T-helper 1 cell (primary cell): Measurements from ENCODE around the gene BCORL1.

Source experiments
- DNase-seq, 5 donors: peaks; one replicate each; pipeline ENCODE4 v3.0.0-alpha.2; 2012 to 2020

Gene BCORL1

GRCh38 chrX:130012683-130013082 is 30.2 kb downstream of the BCORL1 start:
- no peak for DNase-seq

- DNase-seq = no peak
Observed at GRCh38 chrX:130013661-130014060, 31.2 kb downstream of the BCORL1 start.

GRCh38 chrX:130014356-130014755 is 31.9 kb downstream of the BCORL1 start:
- no peak for DNase-seq

GRCh38 chrX:130014770-130015169 is 32.3 kb downstream of the BCORL1 start:
- DNase-seq = no peak

- no peak for DNase-seq
Observed at GRCh38 chrX:130015181-130015580, 32.7 kb downstream of the BCORL1 start.

- DNase-seq = no peak
Observed at GRCh38 chrX:130018143-130018542, 35.7 kb downstream of the BCORL1 start.

GRCh38 chrX:130020661-130021324 is 38.4 kb downstream of the BCORL1 start:
- DNase-seq = no peak

GRCh38 chrX:130024127-130024526 is 41.7 kb downstream of the BCORL1 start:
- peak; percentile 65 to 88 (median 72) for DNase-seq

- DNase-seq = no peak
Observed at GRCh38 chrX:130025256-130025655, 42.8 kb downstream of the BCORL1 start.

GRCh38 chrX:130027569-130027968 is 45.1 kb downstream of the BCORL1 start:
- no peak for DNase-seq

- peak; percentile 13 to 43 (median 36) for DNase-seq
Observed at GRCh38 chrX:130028196-130028595, 45.8 kb downstream of the BCORL1 start.

GRCh38 chrX:130030826-130031225 is 48.4 kb downstream of the BCORL1 start:
- no peak for DNase-seq

- DNase-seq = no peak
Observed at GRCh38 chrX:130032552-130032951, 50.1 kb downstream of the BCORL1 start.

GRCh38 chrX:130034178-130034577 is 51.7 kb downstream of the BCORL1 start:
- no peak for DNase-seq

GRCh38 chrX:130039847-130040246 is 57.4 kb downstream of the BCORL1 start:
- DNase-seq = no peak

GRCh38 chrX:130047416-130047815 is 65.0 kb downstream of the BCORL1 start:
- no peak for DNase-seq

GRCh38 chrX:130048686-130049222 is 66.3 kb downstream of the BCORL1 start:
- DNase-seq = no peak

- DNase-seq = no peak
Observed at GRCh38 chrX:130049821-130050220, 67.4 kb downstream of the BCORL1 start.

- DNase-seq = no peak
Observed at GRCh38 chrX:130051176-130051845, 68.9 kb downstream of the BCORL1 start.

- no peak for DNase-seq
Observed at GRCh38 chrX:130053236-130053635, 70.8 kb downstream of the BCORL1 start.

- no peak for DNase-seq
Observed at GRCh38 chrX:130055103-130055502, 72.7 kb downstream of the BCORL1 start.

GRCh38 chrX:130055899-130056298 is 73.5 kb downstream of the BCORL1 start:
- DNase-seq = no peak

GRCh38 chrX:130057209-130057608 is 74.8 kb downstream of the BCORL1 start:
- no peak for DNase-seq

GRCh38 chrX:130058652-130059051 is 76.2 kb downstream of the BCORL1 start:
- no peak for DNase-seq
